Adrenal gland (tissue), 12 donors: ENCODE data around the gene BCAS3. TPM values are rescaled to one million over a fixed set of nuclear protein-coding genes. Genes with fewer than 3 reads are reported as not detected.

Experiments
- DNase-seq, 7 donors: peaks; one replicate each; pipeline ENCODE4 v3.0.0-alpha.2; 2019 to 2020
- H3K27ac ChIP-seq, 5 donors: fragments of 200-600 bp; sonication (generic) in 4 of 5; 1 replicate in 3 of 5; 2 replicates in 2 of 5; pipeline versions ENCODE4 v1.5.1 to v1.8.0; 2016 to 2020; ENCODE audit warnings: mild to moderate bottlenecking in 1 of 5
- H3K27me3 ChIP-seq: fragments of 200-600 bp; 2 replicates; pipeline ENCODE4 v1.8.0; 2021
- H3K36me3 ChIP-seq, 2 donors: fragments of 200-600 bp; replicated peaks in 1 of 2; 1 replicate in 1 of 2; 2 replicates in 1 of 2; pipeline versions ENCODE4 v1.5.1 to v1.8.0; 2018 to 2022
- H3K4me1 ChIP-seq, 2 donors: fragments of 200-600 bp; replicated peaks in 1 of 2; 1 replicate in 1 of 2; 2 replicates in 1 of 2; pipeline versions ENCODE4 v1.5.1 to v1.8.0; 2018 to 2021
- H3K4me3 ChIP-seq, 4 donors: fragments of 200-600 bp; sonication (generic) in 3 of 4; one replicate each; pipeline ENCODE4 v1.5.1; 2016 to 2018
- H3K9me3 ChIP-seq, 3 donors: fragments of 200-600 bp; sonication (generic) in 1 of 3; replicated peaks in 1 of 3; 1 replicate in 2 of 3; 2 replicates in 1 of 3; pipeline versions ENCODE4 v1.5.1 to v1.8.0; 2016 to 2021
- CTCF ChIP-seq, 6 experiments: fragments of 450-650 bp in 4 of 6; fragments of 200-600 bp in 2 of 6; sonication (generic) in 1 of 6; IDR thresholded peaks; 1 replicate in 5 of 6; 2 replicates in 1 of 6; pipeline versions ENCODE4 v1.5.1 to v1.8.0; 2016 to 2021; ENCODE audit warnings: antibody characterized with exemption in 6 of 6, mild to moderate bottlenecking in 2 of 6, moderate library complexity in 1 of 6
- POLR2A ChIP-seq, 2 donors: fragments of 450-650 bp; IDR thresholded peaks; one replicate each; pipeline ENCODE4 v1.6.1; 2017; ENCODE audit warnings: antibody characterized with exemption in 2 of 2, mild to moderate bottlenecking in 2 of 2, moderate library complexity in 1 of 2
- WGBS, 4 donors: extraction: QIAGEN DNeasy Blood & Tissue Kit in 2 of 4; methylation state at CpG; one replicate each; pipeline versions ENCODE4 v1.1.5 to v1.1.7; 2013 to 2017; 5-methylcytosine and 5-hydroxymethylcytosine counted together
- intact Hi-C, 2 donors: fragments of 100-400 bp; cut with DNase I; formaldehyde crosslinking; loops; one replicate each; pipeline versions ENCODE4 v1.14.1 to v1.15.0; 2022 to 2023
- polyA plus RNA-seq, 3 donors: library from polyadenylated mRNA; stranded (reverse); fragments of 200-250 nt in 2 of 3; fragments of 350-450 nt in 1 of 3; fragmentation: Illumina TruSeq in 1 of 3; extraction: RNeasy Lipid Tissue Mini Kit (QIAGEN cat#74804) in 1 of 3; gene quantifications; one replicate each; pipeline ENCODE4 v1.2.3, GENCODE V29; 2013 to 2014
- small RNA-seq, 2 donors: library from RNA; depleted of rRNA; stranded (forward); fragments of <200 nt; gene quantifications; one replicate each; pipeline ENCODE3, GENCODE V24; 2016
- total RNA-seq, 9 donors: library from RNA; depleted of rRNA in 4 of 9; stranded (reverse); fragments of >200 nt in 4 of 9; fragments of 120-200 nt in 1 of 9; fragmentation: NEBNext Ultra II Directional in 1 of 9; extraction: Animal tissue kit (Norgen Biotek cat#: 25700) in 1 of 9; gene quantifications; one replicate each; pipeline versions ENCODE4 v1.1.0 to v1.2.4, GENCODE V29; 2013 to 2023
- donor health status: healthy with polysubstance abuse.
- donor health status: Bipolar disorder and iron deficiency.
- donor health status: DM: yes; HTN: yes; CAD: no.
- donor health status: DM: no; HTN: no; CAD: no.
- donor health status: DM: no; HTN: no; CAD: no.
- donor health status: DM: yes; HTN: yes; CAD: no.

BCAS3 gene
- total and polyA plus RNA-seq, 12 donors: 9.4 to 105 (median 29.0) TPM

- intact Hi-C loops: no loop called here
- Histone ChIP-seq H3K9me3 (no peaks in the 10 kb centered on the region), H3K27me3 (peaks cover 8% of the 10 kb centered on the region), H3K4me3 (no peak overlapping the region), H3K4me1 (no peaks in the 10 kb centered on the region), H3K36me3 (no peaks in the 10 kb centered on the region), H3K27ac (no peak overlapping the region)
- 74 to 76% (median 74%) methylated on average over 4 of the region's 4 CpGs for WGBS, 4 donors
- DNase-seq: no peak
- TF ChIP-seq POLR2A (IDR thresholded peaks at IDR 0.05) (no peak), CTCF (IDR thresholded peaks at IDR 0.05) (no peak)
These were observed 764.6 kb downstream of the BCAS3 start for GRCh38 chr17:61442136-61442775.

Small RNA genes lying within 50 kb of the gene (small RNA-seq; reads per million reads assigned to genes)
- gene RF00019: 0 reads per million in 2 donors
- gene RN7SL448P: 0 reads per million in 2 donors
- 0 reads per million in 2 donors for gene RN7SL606P
- 0 reads per million in 2 donors for gene RNU6-623P

Other genes starting within 250 kb of the BCAS3 start
- gene APPBP2, start 151.6 kb upstream of the BCAS3 start, total RNA-seq: 10 to 100 TPM; 18.8 to 63.4 (median 47.3) TPM
- gene APPBP2, start 151.6 kb upstream of the BCAS3 start, polyA plus RNA-seq: 10 to 100 TPM in 1 of 3 donors, 1 to 10 TPM in 2; 5.5 to 36.8 (median 6.8) TPM
- 10 to 100 TPM in 5 of 9 donors, 1 to 10 TPM in 4; 3.4 to 16.3 (median 10.6) TPM for gene PPM1D, start 77.7 kb upstream of the BCAS3 start, total RNA-seq
- 1 to 10 TPM; 3.4 to 8.5 (median 3.7) TPM for gene PPM1D, start 77.7 kb upstream of the BCAS3 start, polyA plus RNA-seq